Vagina (tissue), 2 donors: Measurements from ENCODE around the gene VSX2. TPM values are rescaled to one million over a fixed set of nuclear protein-coding genes. Genes with fewer than 3 reads are reported as not detected.

Experiments used
- DNase-seq, 2 donors: peaks; one replicate each; pipeline ENCODE4 v3.0.0-alpha.2; 2017; ENCODE audit errors: extremely low spot score in 2 of 2
- H3K27ac ChIP-seq: fragments of 200-600 bp; sonication (generic); one replicate; pipeline ENCODE4 v1.5.1; 2019
- H3K27me3 ChIP-seq: fragments of 200-600 bp; sonication (generic); one replicate; pipeline ENCODE4 v1.5.1; 2019
- H3K36me3 ChIP-seq, 2 donors: fragments of 200-600 bp; sonication (generic); one replicate each; pipeline ENCODE4 v1.5.1; 2017 to 2019
- H3K4me1 ChIP-seq: fragments of 200-600 bp; sonication (generic); one replicate; pipeline ENCODE4 v1.5.1; 2019
- H3K4me3 ChIP-seq, 2 donors: fragments of 200-600 bp; sonication (generic); 1 replicate in 1 of 2; 2 replicates in 1 of 2; pipeline ENCODE4 v1.5.1; 2016 to 2019
- H3K9me3 ChIP-seq: fragments of 200-600 bp; sonication (generic); one replicate; pipeline ENCODE4 v1.5.1; 2019
- POLR2A ChIP-seq, 2 donors: fragments of 450-650 bp; IDR thresholded peaks; one replicate each; pipeline ENCODE4 v1.6.1; 2017; ENCODE audit warnings: antibody characterized with exemption in 2 of 2, mild to moderate bottlenecking in 2 of 2, moderate library complexity in 2 of 2
- POLR2AphosphoS5 ChIP-seq, 2 donors: sonication (generic); formaldehyde crosslinking; IDR thresholded peaks; one replicate each; pipeline ENCODE4 v1.9.0; 2017; ENCODE audit warnings: antibody characterized with exemption in 2 of 2, mild to moderate bottlenecking in 2 of 2, low read depth in 1 of 2; ENCODE audit not compliant: insufficient read depth in 1 of 2
- intact Hi-C: fragments of 100-400 bp; cut with DNase I; formaldehyde crosslinking; loops from one replicate; pipeline ENCODE4 v1.15.1; 2023
- total RNA-seq: library from RNA; depleted of rRNA; stranded (reverse); fragments of >200 nt; gene quantifications from one replicate; pipeline ENCODE4 v1.2.3, GENCODE V29; 2016
- TF ChIP-seq, protein P1 (sequence below), 3 experiments: fragments of 450-650 bp in 2 of 3; fragments of 200-600 bp in 1 of 3; sonication (generic) in 1 of 3; IDR thresholded peaks; one replicate each; pipeline ENCODE4 v1.5.1; 2017 to 2019; ENCODE audit warnings: antibody characterized with exemption in 3 of 3, mild to moderate bottlenecking in 2 of 3, moderate library complexity in 2 of 3

VSX2 gene
- total RNA-seq, 1 donor from 2014 or later: not detected

DNA sequence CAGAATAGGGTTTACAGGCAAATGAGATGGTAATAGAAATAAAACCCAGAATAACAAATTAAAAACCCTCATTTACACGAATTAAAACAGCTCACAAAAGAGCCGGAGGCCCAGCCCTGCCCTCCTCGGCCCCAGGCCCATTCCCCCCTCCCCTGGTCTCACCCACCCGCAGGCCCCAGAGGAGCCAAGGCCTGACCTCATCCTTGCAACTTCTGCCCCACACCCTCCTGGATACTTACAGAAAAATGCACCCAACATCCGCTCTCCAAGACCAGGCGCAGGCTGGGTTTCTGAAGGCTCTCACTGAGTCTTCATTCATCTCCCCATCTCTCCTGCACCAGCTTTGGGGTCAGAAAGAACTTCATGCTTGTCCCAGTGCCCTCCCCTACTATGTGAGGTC lies 16.2 kb upstream of the VSX2 start:
- Histone ChIP-seq H3K27me3 (no peaks in the 10 kb centered on the region), H3K4me3 (no peak overlapping the region), H3K9me3 (no peaks in the 10 kb centered on the region), H3K36me3 (no peaks in the 10 kb centered on the region), H3K4me1 (no peaks in the 10 kb centered on the region), H3K27ac (no peak overlapping the region)
- DNase-seq: no peak
- TF ChIP-seq, protein P1, sequence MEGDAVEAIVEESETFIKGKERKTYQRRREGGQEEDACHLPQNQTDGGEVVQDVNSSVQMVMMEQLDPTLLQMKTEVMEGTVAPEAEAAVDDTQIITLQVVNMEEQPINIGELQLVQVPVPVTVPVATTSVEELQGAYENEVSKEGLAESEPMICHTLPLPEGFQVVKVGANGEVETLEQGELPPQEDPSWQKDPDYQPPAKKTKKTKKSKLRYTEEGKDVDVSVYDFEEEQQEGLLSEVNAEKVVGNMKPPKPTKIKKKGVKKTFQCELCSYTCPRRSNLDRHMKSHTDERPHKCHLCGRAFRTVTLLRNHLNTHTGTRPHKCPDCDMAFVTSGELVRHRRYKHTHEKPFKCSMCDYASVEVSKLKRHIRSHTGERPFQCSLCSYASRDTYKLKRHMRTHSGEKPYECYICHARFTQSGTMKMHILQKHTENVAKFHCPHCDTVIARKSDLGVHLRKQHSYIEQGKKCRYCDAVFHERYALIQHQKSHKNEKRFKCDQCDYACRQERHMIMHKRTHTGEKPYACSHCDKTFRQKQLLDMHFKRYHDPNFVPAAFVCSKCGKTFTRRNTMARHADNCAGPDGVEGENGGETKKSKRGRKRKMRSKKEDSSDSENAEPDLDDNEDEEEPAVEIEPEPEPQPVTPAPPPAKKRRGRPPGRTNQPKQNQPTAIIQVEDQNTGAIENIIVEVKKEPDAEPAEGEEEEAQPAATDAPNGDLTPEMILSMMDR (IDR thresholded peaks at IDR 0.05): no peak
- no peak for TF ChIP-seq POLR2AphosphoS5 (IDR thresholded peaks at IDR 0.05; ENCODE audit: insufficient read depth in 1 of 2, low read depth in 1 of 2)
- no peak for TF ChIP-seq POLR2A (IDR thresholded peaks at IDR 0.05)
- intact Hi-C loops: no loop called here

- no peak for TF ChIP-seq POLR2AphosphoS5 (IDR thresholded peaks at IDR 0.05; ENCODE audit: insufficient read depth in 1 of 2, low read depth in 1 of 2)
- TF ChIP-seq, protein P1 (IDR thresholded peaks at IDR 0.05): no peak
- TF ChIP-seq POLR2A (IDR thresholded peaks at IDR 0.05): no peak
- H3K27ac ChIP-seq: no peak overlapping the region
- H3K4me3 ChIP-seq: no peak overlapping the region
- intact Hi-C loops: no loop called here
- no peaks in the 10 kb centered on the region for H3K9me3 ChIP-seq
- H3K36me3 ChIP-seq: no peaks in the 10 kb centered on the region
- H3K27me3 ChIP-seq: no peaks in the 10 kb centered on the region
- no peak for DNase-seq
- H3K4me1 ChIP-seq: no peaks in the 10 kb centered on the region
Measured at GRCh38 chr14:74231784-74232183, 7.5 kb upstream of the VSX2 start.

GRCh38 chr14:74235017-74235416 lies 4.2 kb upstream of the VSX2 start:
- Histone ChIP-seq H3K27ac (no peak overlapping the region), H3K4me3 (no peak overlapping the region), H3K9me3 (no peaks in the 10 kb centered on the region), H3K36me3 (no peaks in the 10 kb centered on the region), H3K4me1 (peaks cover 8% of the 10 kb centered on the region), H3K27me3 (peaks cover 10% of the 10 kb centered on the region)
- intact Hi-C loops: no loop called here
- no peak for DNase-seq
- TF ChIP-seq POLR2AphosphoS5 (IDR thresholded peaks at IDR 0.05; ENCODE audit: insufficient read depth in 1 of 2, low read depth in 1 of 2) (no peak), POLR2A (IDR thresholded peaks at IDR 0.05) (no peak)
- TF ChIP-seq, protein P1 (IDR thresholded peaks at IDR 0.05): no peak

GRCh38 chr14:74237441-74237840 lies 1.8 kb upstream of the VSX2 start:
- Histone ChIP-seq H3K27ac (no peak overlapping the region), H3K27me3 (peaks cover 28% of the 10 kb centered on the region), H3K36me3 (no peaks in the 10 kb centered on the region), H3K9me3 (no peaks in the 10 kb centered on the region), H3K4me1 (peaks cover 30% of the 10 kb centered on the region), H3K4me3 (no peak overlapping the region)
- TF ChIP-seq, protein P1 (IDR thresholded peaks at IDR 0.05): no peak
- no peak for TF ChIP-seq POLR2AphosphoS5 (IDR thresholded peaks at IDR 0.05; ENCODE audit: insufficient read depth in 1 of 2, low read depth in 1 of 2)
- TF ChIP-seq POLR2A (IDR thresholded peaks at IDR 0.05): no peak
- intact Hi-C loops: no loop called here
- DNase-seq: no peak

- Histone ChIP-seq H3K27me3 (peaks cover 28% of the 10 kb centered on the region), H3K36me3 (no peaks in the 10 kb centered on the region), H3K4me3 (peak overlapping the region; percentile 17 to 40), H3K27ac (no peak overlapping the region), H3K4me1 (peaks cover 30% of the 10 kb centered on the region), H3K9me3 (no peaks in the 10 kb centered on the region)
- no peak for TF ChIP-seq POLR2A (IDR thresholded peaks at IDR 0.05)
- TF ChIP-seq, protein P1 (IDR thresholded peaks at IDR 0.05): no peak
- no peak for TF ChIP-seq POLR2AphosphoS5 (IDR thresholded peaks at IDR 0.05; ENCODE audit: insufficient read depth in 1 of 2, low read depth in 1 of 2)
- DNase-seq: no peak
- intact Hi-C loops: no loop called here
Measured at GRCh38 chr14:74239848-74240793, 872 bp downstream of the VSX2 start.
